ENCODE results near the gene KCND2.

KCND2 gene

DNA sequence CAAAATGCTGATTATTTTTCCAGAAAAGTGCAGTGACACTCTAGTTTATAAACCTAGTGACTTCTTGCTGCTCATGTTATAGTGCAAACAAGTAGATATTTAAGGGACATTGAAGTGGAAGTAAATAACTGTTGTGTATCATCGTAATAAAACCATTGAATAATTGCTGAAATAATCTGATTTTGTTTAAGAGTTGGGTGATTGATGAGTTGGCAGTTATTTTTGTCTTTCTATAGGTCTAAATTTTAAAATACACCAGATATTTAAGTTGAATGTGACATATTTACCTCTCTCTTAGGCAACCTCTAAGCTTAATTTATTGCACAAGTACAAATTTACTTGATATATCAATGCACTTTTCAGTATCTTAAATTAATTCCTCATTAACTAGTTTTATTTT, 392.1 kb downstream of the KCND2 start:
- no peak for TF ChIP-seq CREB1 (IDR thresholded peaks at IDR 0.05; ENCODE audit: low read depth)
- TF ChIP-seq TAF1 (IDR thresholded peaks at IDR 0.05; ENCODE audit: low read depth), result no peak
- no peak for TF ChIP-seq TEAD4 (IDR thresholded peaks at IDR 0.05)
- no peak for TF ChIP-seq EP300 (IDR thresholded peaks at IDR 0.05; ENCODE audit: borderline replicate concordance)
- TF ChIP-seq, protein P1, sequence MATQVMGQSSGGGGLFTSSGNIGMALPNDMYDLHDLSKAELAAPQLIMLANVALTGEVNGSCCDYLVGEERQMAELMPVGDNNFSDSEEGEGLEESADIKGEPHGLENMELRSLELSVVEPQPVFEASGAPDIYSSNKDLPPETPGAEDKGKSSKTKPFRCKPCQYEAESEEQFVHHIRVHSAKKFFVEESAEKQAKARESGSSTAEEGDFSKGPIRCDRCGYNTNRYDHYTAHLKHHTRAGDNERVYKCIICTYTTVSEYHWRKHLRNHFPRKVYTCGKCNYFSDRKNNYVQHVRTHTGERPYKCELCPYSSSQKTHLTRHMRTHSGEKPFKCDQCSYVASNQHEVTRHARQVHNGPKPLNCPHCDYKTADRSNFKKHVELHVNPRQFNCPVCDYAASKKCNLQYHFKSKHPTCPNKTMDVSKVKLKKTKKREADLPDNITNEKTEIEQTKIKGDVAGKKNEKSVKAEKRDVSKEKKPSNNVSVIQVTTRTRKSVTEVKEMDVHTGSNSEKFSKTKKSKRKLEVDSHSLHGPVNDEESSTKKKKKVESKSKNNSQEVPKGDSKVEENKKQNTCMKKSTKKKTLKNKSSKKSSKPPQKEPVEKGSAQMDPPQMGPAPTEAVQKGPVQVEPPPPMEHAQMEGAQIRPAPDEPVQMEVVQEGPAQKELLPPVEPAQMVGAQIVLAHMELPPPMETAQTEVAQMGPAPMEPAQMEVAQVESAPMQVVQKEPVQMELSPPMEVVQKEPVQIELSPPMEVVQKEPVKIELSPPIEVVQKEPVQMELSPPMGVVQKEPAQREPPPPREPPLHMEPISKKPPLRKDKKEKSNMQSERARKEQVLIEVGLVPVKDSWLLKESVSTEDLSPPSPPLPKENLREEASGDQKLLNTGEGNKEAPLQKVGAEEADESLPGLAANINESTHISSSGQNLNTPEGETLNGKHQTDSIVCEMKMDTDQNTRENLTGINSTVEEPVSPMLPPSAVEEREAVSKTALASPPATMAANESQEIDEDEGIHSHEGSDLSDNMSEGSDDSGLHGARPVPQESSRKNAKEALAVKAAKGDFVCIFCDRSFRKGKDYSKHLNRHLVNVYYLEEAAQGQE (IDR thresholded peaks at IDR 0.05; ENCODE audit: low read depth), result no peak

DNA sequence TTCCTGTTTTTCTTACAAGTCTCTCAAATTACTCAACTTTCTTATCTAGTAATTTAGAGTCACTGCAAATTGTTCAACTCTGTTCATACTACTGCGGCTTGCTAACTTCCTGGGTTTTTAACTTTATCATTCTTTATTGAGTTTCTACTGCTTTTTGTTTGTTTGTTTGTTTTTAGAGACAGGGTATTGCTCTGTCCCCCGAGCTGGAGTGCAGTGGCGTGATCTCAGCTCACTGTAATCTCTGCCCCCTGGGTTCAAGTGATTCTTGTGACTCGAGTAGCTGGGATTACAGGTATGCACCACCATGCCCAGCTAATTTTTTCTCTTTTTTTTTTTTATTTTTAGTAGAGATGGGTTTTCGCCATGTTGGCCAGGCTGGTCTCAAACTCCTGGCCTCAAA, 402.1 kb downstream of the KCND2 start:
- no peak for TF ChIP-seq ZBTB7A (IDR thresholded peaks at IDR 0.05; ENCODE audit: low read depth)
- no peak for TF ChIP-seq EGR1 (IDR thresholded peaks at IDR 0.05)
- no peak for TF ChIP-seq YY1 (IDR thresholded peaks at IDR 0.05; ENCODE audit: low read depth)
- no peak for TF ChIP-seq NFIC (IDR thresholded peaks at IDR 0.05)
- TF ChIP-seq TAF1 (IDR thresholded peaks at IDR 0.05; ENCODE audit: low read depth), result no peak
- no peak for TF ChIP-seq TEAD4 (IDR thresholded peaks at IDR 0.05)
- no peak for TF ChIP-seq TCF12 (IDR thresholded peaks at IDR 0.05; ENCODE audit: low read depth)
- TF ChIP-seq, protein P2, sequence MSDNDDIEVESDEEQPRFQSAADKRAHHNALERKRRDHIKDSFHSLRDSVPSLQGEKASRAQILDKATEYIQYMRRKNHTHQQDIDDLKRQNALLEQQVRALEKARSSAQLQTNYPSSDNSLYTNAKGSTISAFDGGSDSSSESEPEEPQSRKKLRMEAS (IDR thresholded peaks at IDR 0.05), result no peak
- TF ChIP-seq CREB1 (IDR thresholded peaks at IDR 0.05; ENCODE audit: low read depth), result no peak
- no peak for TF ChIP-seq RAD21 (IDR thresholded peaks at IDR 0.05; ENCODE audit: low read depth)
- TF ChIP-seq CEBPB (IDR thresholded peaks at IDR 0.05), result no peak
- TF ChIP-seq EP300 (IDR thresholded peaks at IDR 0.05; ENCODE audit: borderline replicate concordance), result no peak

DNA sequence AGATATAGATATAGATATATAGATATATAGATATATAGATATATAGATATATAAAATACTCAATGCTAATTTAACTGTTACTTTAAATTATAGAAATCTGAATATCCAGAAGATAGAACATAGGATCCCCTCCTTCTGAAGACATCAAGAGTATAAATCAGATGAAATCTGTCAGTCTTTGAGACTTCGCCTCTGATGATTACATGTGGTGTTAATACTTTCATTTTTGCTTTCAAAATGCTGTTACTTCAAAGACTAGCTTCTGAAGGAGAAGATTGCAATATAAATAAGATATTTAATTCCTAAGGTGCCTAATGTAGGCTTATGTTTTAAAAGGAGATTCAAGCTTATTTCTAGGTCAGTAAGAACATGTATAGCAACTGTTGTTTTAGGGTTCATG, 404.6 kb downstream of the KCND2 start:
- TF ChIP-seq TCF12 (IDR thresholded peaks at IDR 0.05; ENCODE audit: low read depth) (no peak), EGR1 (IDR thresholded peaks at IDR 0.05) (no peak), CREB1 (IDR thresholded peaks at IDR 0.05; ENCODE audit: low read depth) (no peak), TEAD4 (IDR thresholded peaks at IDR 0.05) (no peak), FOXM1 (IDR thresholded peaks at IDR 0.05; ENCODE audit: borderline replicate concordance, low read depth) (no peak), YY1 (IDR thresholded peaks at IDR 0.05; ENCODE audit: low read depth) (no peak), TAF1 (IDR thresholded peaks at IDR 0.05; ENCODE audit: low read depth) (no peak), ZBTB7A (IDR thresholded peaks at IDR 0.05; ENCODE audit: low read depth) (no peak), EP300 (IDR thresholded peaks at IDR 0.05; ENCODE audit: borderline replicate concordance) (no peak), NFIC (IDR thresholded peaks at IDR 0.05) (no peak), CEBPB (IDR thresholded peaks at IDR 0.05) (no peak), RAD21 (IDR thresholded peaks at IDR 0.05; ENCODE audit: low read depth) (no peak)
- TF ChIP-seq, protein P1 (IDR thresholded peaks at IDR 0.05; ENCODE audit: low read depth), result no peak
- TF ChIP-seq, protein P3, sequence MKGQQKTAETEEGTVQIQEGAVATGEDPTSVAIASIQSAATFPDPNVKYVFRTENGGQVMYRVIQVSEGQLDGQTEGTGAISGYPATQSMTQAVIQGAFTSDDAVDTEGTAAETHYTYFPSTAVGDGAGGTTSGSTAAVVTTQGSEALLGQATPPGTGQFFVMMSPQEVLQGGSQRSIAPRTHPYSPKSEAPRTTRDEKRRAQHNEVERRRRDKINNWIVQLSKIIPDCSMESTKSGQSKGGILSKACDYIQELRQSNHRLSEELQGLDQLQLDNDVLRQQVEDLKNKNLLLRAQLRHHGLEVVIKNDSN (IDR thresholded peaks at IDR 0.05), result no peak
- TF ChIP-seq, protein P2 (IDR thresholded peaks at IDR 0.05), result no peak

DNA sequence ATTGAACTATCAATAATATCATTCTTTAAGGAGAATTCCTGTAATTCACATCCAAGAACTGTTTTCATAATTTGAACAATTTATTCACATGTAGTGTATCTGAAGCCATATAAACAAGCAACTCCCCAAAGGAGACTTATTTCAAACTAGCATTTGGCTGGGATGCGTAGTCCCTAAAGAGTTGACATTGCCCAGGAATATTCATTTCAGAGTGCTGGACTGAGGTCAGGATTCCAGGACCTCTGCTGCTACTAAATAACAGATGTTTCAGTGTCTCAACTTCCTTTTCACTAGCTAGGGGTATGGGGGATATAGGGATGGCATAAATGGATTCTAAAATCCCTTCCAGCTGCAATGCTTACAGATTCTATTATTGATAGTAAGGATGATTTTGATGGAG, 408.0 kb downstream of the KCND2 start:
- TF ChIP-seq TAF1 (IDR thresholded peaks at IDR 0.05; ENCODE audit: low read depth) (no peak), CREB1 (IDR thresholded peaks at IDR 0.05; ENCODE audit: low read depth) (no peak), RAD21 (IDR thresholded peaks at IDR 0.05; ENCODE audit: low read depth) (no peak), FOXM1 (IDR thresholded peaks at IDR 0.05; ENCODE audit: borderline replicate concordance, low read depth) (no peak), EP300 (IDR thresholded peaks at IDR 0.05; ENCODE audit: borderline replicate concordance) (no peak), ZBTB7A (IDR thresholded peaks at IDR 0.05; ENCODE audit: low read depth) (no peak), TCF12 (IDR thresholded peaks at IDR 0.05; ENCODE audit: low read depth) (no peak), TEAD4 (IDR thresholded peaks at IDR 0.05) (no peak)
- TF ChIP-seq, protein P1 (IDR thresholded peaks at IDR 0.05; ENCODE audit: low read depth), result no peak
- TF ChIP-seq, protein P3 (IDR thresholded peaks at IDR 0.05), result no peak
- TF ChIP-seq, protein P2 (IDR thresholded peaks at IDR 0.05), result no peak
